H9 (cell line): ENCODE data around the gene GPR155. TPM values are rescaled to one million over a fixed set of nuclear protein-coding genes. Genes with fewer than 3 reads are reported as not detected.

Experiments used
- DNase-seq: peaks from one replicate; pipeline ENCODE4 v3.0.0-alpha.2; 2017
- H2AFZ ChIP-seq: one replicate; pipeline ENCODE4 v1.6.1; 2013; ENCODE audit warnings: mild to moderate bottlenecking, low read length, control low read depth, moderate library complexity
- H2AK5ac ChIP-seq: 2 replicates; pipeline ENCODE4 v1.6.1; 2013; ENCODE audit warnings: low read length, control low read depth, mixed read lengths; ENCODE audit not compliant: insufficient read length
- H2BK120ac ChIP-seq: one replicate; pipeline ENCODE4 v1.6.1; 2013; ENCODE audit warnings: low read depth, mild to moderate bottlenecking, low read length, control low read depth, inconsistent platforms; ENCODE audit not compliant: poor library complexity, severe bottlenecking
- H2BK12ac ChIP-seq: 2 replicates; pipeline ENCODE4 v1.6.1; 2013; ENCODE audit warnings: low read length, control low read depth, mixed read lengths, low read depth; ENCODE audit not compliant: insufficient read length
- H2BK15ac ChIP-seq: 2 replicates; pipeline ENCODE4 v1.6.1; 2013; ENCODE audit warnings: low read depth, low read length, control low read depth
- H2BK20ac ChIP-seq: one replicate; pipeline ENCODE4 v1.6.1; 2013; ENCODE audit warnings: low read depth, mild to moderate bottlenecking, low read length, control low read depth, inconsistent platforms; ENCODE audit not compliant: poor library complexity, severe bottlenecking
- H2BK5ac ChIP-seq: 2 replicates; pipeline ENCODE4 v1.6.1; 2013; ENCODE audit warnings: low read length, control low read depth, mixed read lengths; ENCODE audit not compliant: insufficient read length
- H3K14ac ChIP-seq: 2 replicates; pipeline ENCODE4 v1.6.1; 2013; ENCODE audit warnings: low read length, control low read depth; ENCODE audit not compliant: insufficient read depth
- H3K18ac ChIP-seq: 2 replicates; pipeline ENCODE4 v1.6.1; 2013; ENCODE audit warnings: low read depth, mild to moderate bottlenecking, mixed read lengths, low read length, control low read depth; ENCODE audit not compliant: insufficient read length
- H3K23ac ChIP-seq: 2 replicates; pipeline ENCODE4 v1.6.1; 2013; ENCODE audit warnings: low read length, control low read depth, mixed read lengths, low read depth; ENCODE audit not compliant: insufficient read length
- H3K23me2 ChIP-seq: 2 replicates; pipeline ENCODE4 v1.6.1; 2013; ENCODE audit warnings: low read depth, mild to moderate bottlenecking, mixed read lengths, low read length, control low read depth; ENCODE audit not compliant: insufficient read length, poor library complexity, severe bottlenecking
- H3K27ac ChIP-seq: 2 replicates; pipeline ENCODE4 v1.5.1; 2013; ENCODE audit warnings: low read length, control low read depth, mixed read lengths, low read depth; ENCODE audit not compliant: insufficient read length
- H3K27me3 ChIP-seq: 2 replicates; pipeline ENCODE4 v1.6.1; 2013; ENCODE audit warnings: low read length, control low read depth, inconsistent platforms; ENCODE audit not compliant: insufficient read depth
- H3K4ac ChIP-seq: 2 replicates; pipeline ENCODE4 v1.6.1; 2013; ENCODE audit warnings: low read depth, mild to moderate bottlenecking, control low read depth, inconsistent platforms, low read length, moderate library complexity
- H3K4me1 ChIP-seq: 2 replicates; pipeline ENCODE4 v1.6.1; 2013; ENCODE audit warnings: low read length, control low read depth, inconsistent platforms; ENCODE audit not compliant: insufficient read depth
- H3K4me2 ChIP-seq: 2 replicates; pipeline ENCODE4 v1.6.1; 2013; ENCODE audit warnings: low read length, control low read depth, mixed read lengths; ENCODE audit not compliant: insufficient read length, insufficient read depth
- H3K56ac ChIP-seq: 2 replicates; pipeline ENCODE4 v1.6.1; 2013; ENCODE audit warnings: low read depth, mild to moderate bottlenecking, mixed read lengths, low read length, control low read depth; ENCODE audit not compliant: insufficient read length
- H3K79me1 ChIP-seq: 2 replicates; pipeline ENCODE4 v1.6.1; 2013; ENCODE audit warnings: low read depth, mild to moderate bottlenecking, moderate library complexity, low read length, control low read depth, inconsistent platforms; ENCODE audit not compliant: insufficient read depth, poor library complexity, severe bottlenecking
- H3K79me2 ChIP-seq: 2 replicates; pipeline ENCODE4 v1.6.1; 2013; ENCODE audit warnings: low read length, control low read depth, inconsistent platforms; ENCODE audit not compliant: insufficient read depth
- H3K9ac ChIP-seq: 2 replicates; pipeline ENCODE4 v1.6.1; 2013; ENCODE audit warnings: low read length, control low read depth, mixed read lengths; ENCODE audit not compliant: insufficient read length; ENCODE audit errors: extremely low read depth
- H3K9me3 ChIP-seq: one replicate; pipeline ENCODE4 v1.6.1; 2013; ENCODE audit warnings: low read depth, low read length, inconsistent platforms; ENCODE audit not compliant: control insufficient read depth
- H3T11ph ChIP-seq: one replicate; pipeline ENCODE4 v1.6.1; 2013; ENCODE audit warnings: mild to moderate bottlenecking, low read length, control low read depth, inconsistent platforms
- H4K20me1 ChIP-seq: one replicate; pipeline ENCODE4 v1.6.1; 2013; ENCODE audit not compliant: control insufficient read depth, insufficient read length, insufficient read depth
- H4K5ac ChIP-seq: 2 replicates; pipeline ENCODE4 v1.6.1; 2013; ENCODE audit warnings: low read depth, mild to moderate bottlenecking, mixed read lengths, low read length, control low read depth; ENCODE audit not compliant: insufficient read length
- H4K8ac ChIP-seq: replicated peaks from 2 replicates; pipeline ENCODE4 v1.6.1; 2013; ENCODE audit warnings: low read length, control low read depth, mixed read lengths, low read depth; ENCODE audit not compliant: insufficient read length
- H4K91ac ChIP-seq: 2 replicates; pipeline ENCODE4 v1.6.1; 2013; ENCODE audit warnings: low read depth, mild to moderate bottlenecking, moderate library complexity, mixed read lengths, low read length, control low read depth; ENCODE audit not compliant: insufficient read length
- H3K27ac Mint-ChIP-seq, 3 experiments: 2 replicates in 2 of 3; 3 replicates in 1 of 3; pipeline ENCODE4 v1.8.0; 2020 to 2021; ENCODE audit warnings: mixed read lengths in 3 of 3, mild to moderate bottlenecking in 1 of 3, moderate library complexity in 1 of 3
- H3K27me3 Mint-ChIP-seq: 2 replicates; pipeline ENCODE4 v1.8.0; 2021; ENCODE audit warnings: low read depth, mild to moderate bottlenecking, moderate library complexity, mixed read lengths
- H3K36me3 Mint-ChIP-seq, 3 experiments: 2 replicates in 2 of 3; 3 replicates in 1 of 3; pipeline ENCODE4 v1.8.0; 2020 to 2021; ENCODE audit warnings: low read depth in 3 of 3, mixed read lengths in 3 of 3; ENCODE audit not compliant: insufficient read depth in 1 of 3
- H3K4me1 Mint-ChIP-seq, 2 experiments: 2 replicates each; pipeline ENCODE4 v1.8.0; 2020; ENCODE audit warnings: mixed read lengths in 2 of 2
- H3K4me3 Mint-ChIP-seq, 2 experiments: 2 replicates in 1 of 2; 3 replicates in 1 of 2; pipeline ENCODE4 v1.8.0; 2020 to 2021; ENCODE audit warnings: mild to moderate bottlenecking in 2 of 2, mixed read lengths in 2 of 2, moderate library complexity in 1 of 2
- H3K9me3 Mint-ChIP-seq, 2 experiments: 2 replicates in 1 of 2; 3 replicates in 1 of 2; pipeline ENCODE4 v1.8.0; 2020; ENCODE audit warnings: mild to moderate bottlenecking in 2 of 2, mixed read lengths in 2 of 2, moderate library complexity in 1 of 2
- CTCF ChIP-seq: fragments of 200-600 bp; sonication (generic); conservative IDR thresholded peaks from 3 replicates; pipeline ENCODE4 v1.8.0; 2021; ENCODE audit warnings: antibody characterized with exemption, mild to moderate bottlenecking
- WGBS: extraction: QIAGEN DNeasy Blood & Tissue Kit; methylation state at CpG from one replicate; pipeline ENCODE4 v1.1.7; 2013; ENCODE audit warnings: missing lambda C conversion rate, low lambda C conversion rate, mixed read lengths; ENCODE audit not compliant: insufficient read length; ENCODE audit errors: extremely low coverage; 5-methylcytosine and 5-hydroxymethylcytosine counted together
- total RNA-seq: library from RNA; stranded (reverse); gene quantifications from 2 replicates; pipeline ENCODE4 v1.2.1, GENCODE V29; 2021

Gene GPR155
- total RNA-seq, 1 experiment from 2014 or later = 0.35 TPM

- H3K27me3 ChIP-seq = no peaks in the 10 kb centered on the region
- no peak overlapping the region for H3K23ac ChIP-seq
- H2BK5ac ChIP-seq = no peak overlapping the region
- H2BK15ac ChIP-seq = no peak overlapping the region
- no peak overlapping the region for H3K27ac Mint-ChIP-seq
- no peaks in the 10 kb centered on the region for H3K79me2 ChIP-seq
- H2BK20ac ChIP-seq = no peak overlapping the region
- no peaks in the 10 kb centered on the region for H4K20me1 ChIP-seq
- H3K27me3 Mint-ChIP-seq = no peaks in the 10 kb centered on the region; the same call in 1 of the 2 replicates
- no peak overlapping the region for H2BK120ac ChIP-seq
- H2BK12ac ChIP-seq = no peak overlapping the region
- no peak overlapping the region for H3K27ac ChIP-seq
- no peaks in the 10 kb centered on the region for H3K9me3 ChIP-seq
- H3K23me2 ChIP-seq = peaks cover 9% of the 10 kb centered on the region
- H2AFZ ChIP-seq = no peak overlapping the region
- TF ChIP-seq CTCF = no peak
- no peak overlapping the region for H3T11ph ChIP-seq
- no CpG with 5 or more reads among the region's 1 CpG for WGBS
- H2AK5ac ChIP-seq = no peak overlapping the region
- H4K8ac ChIP-seq = no peak overlapping the region
- no peaks in the 10 kb centered on the region for H3K4me1 ChIP-seq
- H3K9me3 Mint-ChIP-seq = peaks cover 0 to 3% of the 10 kb centered on the region in 2 experiments; a peak in 1 of 5 replicates
- H3K4me3 Mint-ChIP-seq = no peak overlapping the region
- no peak overlapping the region for H3K14ac ChIP-seq
- no peak overlapping the region for H3K18ac ChIP-seq
- H3K79me1 ChIP-seq = no peaks in the 10 kb centered on the region
- no peak overlapping the region for H4K91ac ChIP-seq
- no peak overlapping the region for H3K4ac ChIP-seq
- peaks cover 6 to 7% of the 10 kb centered on the region in 2 experiments for H3K4me1 Mint-ChIP-seq
- H3K56ac ChIP-seq = no peak overlapping the region
- H3K9ac ChIP-seq = no peak overlapping the region
- DNase-seq = no peak
- no peaks in the 10 kb centered on the region; a peak in 1 of 7 replicates for H3K36me3 Mint-ChIP-seq
- no peak overlapping the region for H3K4me2 ChIP-seq
- no peak overlapping the region for H4K5ac ChIP-seq
Measured at GRCh38 chr2:174399171-174399570, 87.7 kb downstream of the GPR155 start.
